K562 (cell line): ENCODE data around the gene HNRNPDL.
A peak's percentile ranks its signal among the peaks of the same experiment; 100 is the strongest.

Experiments used
- CEBPB ChIP-seq: fragments of 450-650 bp; IDR thresholded peaks from 2 replicates; pipeline ENCODE4 v1.6.1; 2016; ENCODE audit warnings: missing genetic modification characterization, missing compliant biosample characterization
- CTCF ChIP-seq, 3 experiments: IDR thresholded peaks in 2 of 3; conservative IDR thresholded peaks in 1 of 3; 2 replicates each; pipeline ENCODE4 v1.5.1; 2011 to 2012; ENCODE audit warnings: low read length in 3 of 3, mild to moderate bottlenecking in 3 of 3, control low read depth in 2 of 3, improper control_type of control experiment in 1 of 3, inconsistent platforms in 1 of 3, low read depth in 1 of 3, mixed read lengths in 1 of 3, moderate library complexity in 1 of 3; ENCODE audit not compliant: insufficient read depth in 2 of 3
- HNRNPH1 ChIP-seq: fragments of 200-400 bp; formaldehyde crosslinking; optimal IDR thresholded peaks from 2 replicates; pipeline ENCODE3; 2017; ENCODE audit warnings: low read depth, mild to moderate bottlenecking, low read length, moderate library complexity
- MAFK ChIP-seq: IDR thresholded peaks from 2 replicates; pipeline ENCODE4 v1.6.1; 2011; ENCODE audit warnings: low read length, improper control_type of control experiment
- MAZ ChIP-seq, 2 experiments: fragments of 450-650 bp in 1 of 2; sonication (generic) in 1 of 2; formaldehyde crosslinking; IDR thresholded peaks in 1 of 2; conservative IDR thresholded peaks in 1 of 2; 2 replicates each; pipeline versions ENCODE4 v1.4.0 to v1.5.0; 2020; ENCODE audit warnings: mild to moderate bottlenecking in 1 of 2, missing genetic modification reagents in 1 of 2
- POLR2A ChIP-seq: fragments of 450-650 bp; conservative IDR thresholded peaks from 2 replicates; pipeline ENCODE4 v1.6.1; 2016
- RFX1 ChIP-seq: fragments of 450-650 bp; IDR thresholded peaks from 2 replicates; pipeline ENCODE4 v1.6.1; 2016; ENCODE audit warnings: mild to moderate bottlenecking, moderate library complexity
- ZBTB26 ChIP-seq: fragments of 450-650 bp; formaldehyde crosslinking; IDR thresholded peaks from 2 replicates; pipeline ENCODE4 v1.4.0; 2022; ENCODE audit warnings: missing genetic modification characterization
- ZKSCAN3 ChIP-seq: fragments of 250-450 bp; sonication (Bioruptor Pico); IDR thresholded peaks from 2 replicates; pipeline ENCODE4 v1.4.0; 2020
- ZNF263 ChIP-seq: sonication (generic); formaldehyde crosslinking; IDR thresholded peaks from 2 replicates; pipeline ENCODE4 v1.8.0; 2022; ENCODE audit warnings: mild to moderate bottlenecking, missing genetic modification reagents, borderline replicate concordance
- ZNF3 ChIP-seq: fragments of 250-450 bp; sonication (Bioruptor Pico); IDR thresholded peaks from 2 replicates; pipeline ENCODE4 v1.5.0; 2021; ENCODE audit warnings: mild to moderate bottlenecking, moderate library complexity

GRCh38 chr4:82428969-82429727 lies 1.1 kb downstream of the HNRNPDL start:
- peak; percentile 98 for TF ChIP-seq POLR2A
- TF ChIP-seq ZKSCAN3 (CRISPR knock-in tag), result no peak
- TF ChIP-seq CEBPB (tag), result no peak
- TF ChIP-seq ZNF263 (CRISPR knock-in tag), result peak; percentile 33; the same call in 1 of the 2 replicates
- TF ChIP-seq ZNF3, result no peak
- peak; percentile 42 to 83; a peak in 3 of 4 replicates for TF ChIP-seq MAZ (CRISPR knock-in tag; conservative IDR thresholded peaks at IDR 0.05 in 1 of 2, IDR thresholded peaks at IDR 0.05 in 1 of 2)
- TF ChIP-seq RFX1, result no peak
- TF ChIP-seq MAFK, result no peak
- TF ChIP-seq CTCF (IDR thresholded peaks at IDR 0.05 in 2 of 3, conservative IDR thresholded peaks at IDR 0.05 in 1 of 3; ENCODE audit: insufficient read depth in 2 of 3, low read depth in 1 of 3, low read length in 3 of 3), result peak; percentile 81 to 95 (median 89)
- no peak for TF ChIP-seq HNRNPH1
- TF ChIP-seq ZBTB26 (CRISPR knock-in tag), result no peak
